ENCODE measurements around the gene SKAP1. TPM values are rescaled to one million over a fixed set of nuclear protein-coding genes. Genes with fewer than 3 reads are reported as not detected.

The SKAP1 gene
- total and polyA plus RNA-seq, 2 donors (not counting 1 experiment from before 2014, with no cell fraction given), result not detected

DNA sequence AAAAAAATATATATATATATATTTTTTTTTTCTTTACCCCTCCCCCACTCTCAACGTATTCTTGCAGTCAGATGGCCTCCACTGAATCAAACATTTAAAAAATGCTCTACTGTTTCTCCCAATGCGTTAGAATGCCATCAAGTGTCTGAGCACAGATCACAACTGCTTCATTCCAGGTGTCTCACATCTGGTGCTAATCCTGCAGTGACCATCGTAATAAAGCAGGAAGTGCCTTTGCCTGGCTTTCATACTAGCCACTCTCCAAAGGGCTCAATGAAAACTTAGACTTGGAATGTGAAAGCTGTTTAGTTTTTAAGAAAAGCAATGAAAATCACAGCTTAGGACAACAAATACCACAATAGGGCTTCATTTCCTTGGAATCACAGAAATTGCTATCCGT is 37.2 kb downstream of the SKAP1 start:
- Histone ChIP-seq H3K27me3 (ENCODE audit: control insufficient read depth, insufficient read depth, low read length) (no peaks in the 10 kb centered on the region), H3K4me3 (replicated peaks in 1 of 4; ENCODE audit: control extremely low read depth in 1 of 4, insufficient read depth in 1 of 4, low read depth in 3 of 4, low read length in 4 of 4) (no peak overlapping the region), H3K4me1 (ENCODE audit: control insufficient read depth, extremely low read depth, insufficient read depth, low read length) (no peaks in the 10 kb centered on the region), H3K27ac (ENCODE audit: insufficient read depth, low read length) (no peak overlapping the region), H2AFZ (ENCODE audit: low read length) (no peak overlapping the region), H3K9ac (ENCODE audit: insufficient read depth, low read length) (no peak overlapping the region), H3K79me2 (ENCODE audit: control insufficient read depth, insufficient read depth, low read length) (no peaks in the 10 kb centered on the region), H3K36me3 (ENCODE audit: control insufficient read depth, insufficient read depth, low read length) (no peaks in the 10 kb centered on the region), H3K9me3 (ENCODE audit: control insufficient read depth, insufficient read depth, low read depth, low read length) (no peaks in the 10 kb centered on the region), H4K20me1 (ENCODE audit: control insufficient read depth, extremely low read depth, insufficient read depth, low read length) (no peaks in the 10 kb centered on the region), H3K4me2 (ENCODE audit: extremely low read depth, insufficient read depth, low read length) (peak overlapping the region; percentile 34)
- TF ChIP-seq, protein P1, sequence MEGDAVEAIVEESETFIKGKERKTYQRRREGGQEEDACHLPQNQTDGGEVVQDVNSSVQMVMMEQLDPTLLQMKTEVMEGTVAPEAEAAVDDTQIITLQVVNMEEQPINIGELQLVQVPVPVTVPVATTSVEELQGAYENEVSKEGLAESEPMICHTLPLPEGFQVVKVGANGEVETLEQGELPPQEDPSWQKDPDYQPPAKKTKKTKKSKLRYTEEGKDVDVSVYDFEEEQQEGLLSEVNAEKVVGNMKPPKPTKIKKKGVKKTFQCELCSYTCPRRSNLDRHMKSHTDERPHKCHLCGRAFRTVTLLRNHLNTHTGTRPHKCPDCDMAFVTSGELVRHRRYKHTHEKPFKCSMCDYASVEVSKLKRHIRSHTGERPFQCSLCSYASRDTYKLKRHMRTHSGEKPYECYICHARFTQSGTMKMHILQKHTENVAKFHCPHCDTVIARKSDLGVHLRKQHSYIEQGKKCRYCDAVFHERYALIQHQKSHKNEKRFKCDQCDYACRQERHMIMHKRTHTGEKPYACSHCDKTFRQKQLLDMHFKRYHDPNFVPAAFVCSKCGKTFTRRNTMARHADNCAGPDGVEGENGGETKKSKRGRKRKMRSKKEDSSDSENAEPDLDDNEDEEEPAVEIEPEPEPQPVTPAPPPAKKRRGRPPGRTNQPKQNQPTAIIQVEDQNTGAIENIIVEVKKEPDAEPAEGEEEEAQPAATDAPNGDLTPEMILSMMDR (conservative IDR thresholded peaks at IDR 0.05 in 1 of 2, IDR thresholded peaks at IDR 0.05 in 1 of 2; ENCODE audit: low read depth in 1 of 2, low read length in 2 of 2), result no peak
- no peak for TF ChIP-seq EZH2 (IDR thresholded peaks at IDR 0.05; ENCODE audit: low read length, missing control alignments)
- peak in 1 of 2 donors; percentile 32 for DNase-seq (ENCODE audit: low read depth in 2 of 2)

- TF ChIP-seq EZH2 (IDR thresholded peaks at IDR 0.05; ENCODE audit: low read length, missing control alignments), result no peak
- TF ChIP-seq, protein P1 (conservative IDR thresholded peaks at IDR 0.05 in 1 of 2, IDR thresholded peaks at IDR 0.05 in 1 of 2; ENCODE audit: low read depth in 1 of 2, low read length in 2 of 2), result no peak
- no peaks in the 10 kb centered on the region for H3K27me3 ChIP-seq (ENCODE audit: control insufficient read depth, insufficient read depth, low read length)
- no peak overlapping the region for H3K4me3 ChIP-seq (replicated peaks in 1 of 4; ENCODE audit: control extremely low read depth in 1 of 4, insufficient read depth in 1 of 4, low read depth in 3 of 4, low read length in 4 of 4)
- H3K9ac ChIP-seq (ENCODE audit: insufficient read depth, low read length), result no peak overlapping the region
- H3K79me2 ChIP-seq (ENCODE audit: control insufficient read depth, insufficient read depth, low read length), result no peaks in the 10 kb centered on the region
- no peak overlapping the region for H2AFZ ChIP-seq (ENCODE audit: low read length)
- H4K20me1 ChIP-seq (ENCODE audit: control insufficient read depth, extremely low read depth, insufficient read depth, low read length), result no peaks in the 10 kb centered on the region
- no peak overlapping the region for H3K4me2 ChIP-seq (ENCODE audit: extremely low read depth, insufficient read depth, low read length)
- no peaks in the 10 kb centered on the region for H3K4me1 ChIP-seq (ENCODE audit: control insufficient read depth, extremely low read depth, insufficient read depth, low read length)
- H3K9me3 ChIP-seq (ENCODE audit: control insufficient read depth, insufficient read depth, low read depth, low read length), result no peaks in the 10 kb centered on the region
- DNase-seq (ENCODE audit: low read depth in 2 of 2), result peak in 1 of 2 donors; percentile 6
- no peaks in the 10 kb centered on the region for H3K36me3 ChIP-seq (ENCODE audit: control insufficient read depth, insufficient read depth, low read length)
- no peak overlapping the region for H3K27ac ChIP-seq (ENCODE audit: insufficient read depth, low read length)
These were observed 38.6 kb downstream of the SKAP1 start for GRCh38 chr17:48391444-48391843.

DNA sequence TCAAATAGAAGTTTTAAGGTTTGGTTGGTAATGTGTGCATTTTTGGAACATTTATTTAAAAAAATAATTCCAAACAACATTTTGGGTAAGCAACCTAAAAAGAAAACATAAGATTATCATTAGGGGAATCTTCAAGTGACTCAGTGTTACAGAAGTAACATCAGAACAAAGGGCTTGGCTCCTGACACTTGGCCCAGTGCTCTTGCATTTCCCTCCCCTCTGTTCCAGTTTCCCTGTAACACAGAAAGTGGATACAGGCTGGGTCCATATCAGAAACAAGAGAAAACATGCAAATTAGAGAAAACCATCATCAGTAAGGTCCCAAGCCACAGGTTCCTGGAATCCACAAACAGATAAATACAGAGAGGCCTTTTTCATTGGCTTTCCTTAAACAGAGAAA is 40.1 kb downstream of the SKAP1 start:
- H3K9me3 ChIP-seq (ENCODE audit: control insufficient read depth, insufficient read depth, low read depth, low read length), result no peaks in the 10 kb centered on the region
- TF ChIP-seq EZH2 (IDR thresholded peaks at IDR 0.05; ENCODE audit: low read length, missing control alignments), result no peak
- TF ChIP-seq, protein P1 (conservative IDR thresholded peaks at IDR 0.05 in 1 of 2, IDR thresholded peaks at IDR 0.05 in 1 of 2; ENCODE audit: low read depth in 1 of 2, low read length in 2 of 2), result no peak
- H3K36me3 ChIP-seq (ENCODE audit: control insufficient read depth, insufficient read depth, low read length), result no peaks in the 10 kb centered on the region
- H3K79me2 ChIP-seq (ENCODE audit: control insufficient read depth, insufficient read depth, low read length), result no peaks in the 10 kb centered on the region
- DNase-seq (ENCODE audit: low read depth in 2 of 2), result no peak
- H3K9ac ChIP-seq (ENCODE audit: insufficient read depth, low read length), result no peak overlapping the region
- H3K27me3 ChIP-seq (ENCODE audit: control insufficient read depth, insufficient read depth, low read length), result no peaks in the 10 kb centered on the region
- H4K20me1 ChIP-seq (ENCODE audit: control insufficient read depth, extremely low read depth, insufficient read depth, low read length), result no peaks in the 10 kb centered on the region
- no peak overlapping the region for H2AFZ ChIP-seq (ENCODE audit: low read length)
- H3K4me2 ChIP-seq (ENCODE audit: extremely low read depth, insufficient read depth, low read length), result no peak overlapping the region
- no peaks in the 10 kb centered on the region for H3K4me1 ChIP-seq (ENCODE audit: control insufficient read depth, extremely low read depth, insufficient read depth, low read length)
- no peak overlapping the region for H3K4me3 ChIP-seq (replicated peaks in 1 of 4; ENCODE audit: control extremely low read depth in 1 of 4, insufficient read depth in 1 of 4, low read depth in 3 of 4, low read length in 4 of 4)
- no peak overlapping the region for H3K27ac ChIP-seq (ENCODE audit: insufficient read depth, low read length)
